ENCODE results near the gene PLEKHM2.

DNA sequence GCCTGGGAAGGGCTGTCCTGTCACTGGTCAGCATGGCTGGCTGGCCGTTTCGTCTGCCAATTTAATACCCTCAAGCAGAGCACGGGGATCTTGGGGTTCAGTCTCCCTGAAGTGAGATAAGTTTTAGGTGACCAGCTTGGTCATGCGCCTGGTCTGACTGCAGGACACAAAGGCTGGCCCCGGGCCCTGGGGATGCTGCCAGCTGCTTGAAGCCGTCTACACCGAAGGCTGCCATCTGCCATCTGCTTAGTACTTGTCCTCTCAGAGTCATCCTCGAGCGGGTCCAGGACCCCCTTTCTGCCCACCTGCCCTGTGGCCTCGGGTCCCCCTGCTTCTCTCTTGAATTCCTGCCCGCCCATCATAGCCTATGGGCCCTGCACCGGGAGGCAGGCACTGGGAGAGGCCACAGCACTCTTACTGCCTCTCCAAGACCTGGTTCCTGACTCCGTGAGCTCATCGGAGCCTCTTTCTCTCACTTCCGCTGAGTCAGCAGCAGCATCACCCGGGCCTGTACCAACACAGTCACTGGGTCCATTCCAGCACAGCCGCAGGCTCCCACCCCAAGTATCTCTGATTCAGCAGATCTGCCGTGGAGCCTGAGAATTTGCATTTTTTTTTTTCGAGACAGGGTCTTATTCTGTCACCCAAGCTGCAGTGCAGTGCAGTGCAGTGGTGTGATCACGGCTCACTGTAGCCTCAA is 81.5 kb downstream of the PLEKHM2 start:
- TF ChIP-seq, protein P1, sequence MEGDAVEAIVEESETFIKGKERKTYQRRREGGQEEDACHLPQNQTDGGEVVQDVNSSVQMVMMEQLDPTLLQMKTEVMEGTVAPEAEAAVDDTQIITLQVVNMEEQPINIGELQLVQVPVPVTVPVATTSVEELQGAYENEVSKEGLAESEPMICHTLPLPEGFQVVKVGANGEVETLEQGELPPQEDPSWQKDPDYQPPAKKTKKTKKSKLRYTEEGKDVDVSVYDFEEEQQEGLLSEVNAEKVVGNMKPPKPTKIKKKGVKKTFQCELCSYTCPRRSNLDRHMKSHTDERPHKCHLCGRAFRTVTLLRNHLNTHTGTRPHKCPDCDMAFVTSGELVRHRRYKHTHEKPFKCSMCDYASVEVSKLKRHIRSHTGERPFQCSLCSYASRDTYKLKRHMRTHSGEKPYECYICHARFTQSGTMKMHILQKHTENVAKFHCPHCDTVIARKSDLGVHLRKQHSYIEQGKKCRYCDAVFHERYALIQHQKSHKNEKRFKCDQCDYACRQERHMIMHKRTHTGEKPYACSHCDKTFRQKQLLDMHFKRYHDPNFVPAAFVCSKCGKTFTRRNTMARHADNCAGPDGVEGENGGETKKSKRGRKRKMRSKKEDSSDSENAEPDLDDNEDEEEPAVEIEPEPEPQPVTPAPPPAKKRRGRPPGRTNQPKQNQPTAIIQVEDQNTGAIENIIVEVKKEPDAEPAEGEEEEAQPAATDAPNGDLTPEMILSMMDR (IDR thresholded peaks at IDR 0.05), result no peak
- TF ChIP-seq ZFX (IDR thresholded peaks at IDR 0.05; ENCODE audit: borderline replicate concordance), result no peak
